Mucosa of descending colon (tissue), 3 donors: Measurements from ENCODE around the gene TEX29. TPM values are rescaled to one million over a fixed set of nuclear protein-coding genes. Genes with fewer than 3 reads are reported as not detected.

Experiments
- ATAC-seq: fragments of 200-7000 bp; cut with Tn5 transposase; one replicate; pipeline ENCODE4 v1.9.1; 2020; ENCODE audit warnings: mild to moderate bottlenecking, moderate library complexity
- DNase-seq, 3 donors: peaks; one replicate each; pipeline ENCODE4 v3.0.0-alpha.2; 2020
- H3K36me3 ChIP-seq: fragments of 200-600 bp; one replicate; pipeline ENCODE4 v1.8.0; 2021; ENCODE audit warnings: low read depth, mild to moderate bottlenecking
- H3K4me1 ChIP-seq: fragments of 200-600 bp; one replicate; pipeline ENCODE4 v1.8.0; 2021; ENCODE audit warnings: low read depth, mild to moderate bottlenecking
- H3K4me3 ChIP-seq: fragments of 200-600 bp; one replicate; pipeline ENCODE4 v1.8.0; 2021; ENCODE audit warnings: mild to moderate bottlenecking
- H3K9me3 ChIP-seq: fragments of 200-600 bp; one replicate; pipeline ENCODE4 v1.8.0; 2021; ENCODE audit warnings: mild to moderate bottlenecking
- intact Hi-C, 2 donors: fragments of 100-400 bp; cut with DNase I in 1 of 2; cut with micrococcal nuclease in 1 of 2; formaldehyde crosslinking; loops; one replicate each; pipeline versions ENCODE4 v1.11.0 to v1.11.1; 2022; cut with DNase I, micrococcal nuclease
- total RNA-seq, 3 donors: library from RNA; stranded (reverse); fragmentation: NEBNext Ultra II Directional in 2 of 3; extraction: Animal tissue kit (Norgen Biotek cat#: 25700) in 2 of 3; gene quantifications; one replicate each; pipeline versions ENCODE4 v1.2.1 to v1.2.4, GENCODE V29; 2021 to 2023
- TF ChIP-seq, protein P1 (sequence below): fragments of 200-600 bp; IDR thresholded peaks from one replicate; pipeline ENCODE4 v1.8.0; 2022; ENCODE audit warnings: antibody characterized with exemption, mild to moderate bottlenecking
- donor health status: DM: no; HTN: no; CAD: no; lungs with moderate emphysema.
- donor health status: DM: no; HTN: no; CAD: no.
- donor health status: DM: no; HTN: yes; CAD: no.

Gene TEX29
- total RNA-seq, 3 donors from 2014 or later: 0.55 to 0.63 TPM; not detected in 1

DNA sequence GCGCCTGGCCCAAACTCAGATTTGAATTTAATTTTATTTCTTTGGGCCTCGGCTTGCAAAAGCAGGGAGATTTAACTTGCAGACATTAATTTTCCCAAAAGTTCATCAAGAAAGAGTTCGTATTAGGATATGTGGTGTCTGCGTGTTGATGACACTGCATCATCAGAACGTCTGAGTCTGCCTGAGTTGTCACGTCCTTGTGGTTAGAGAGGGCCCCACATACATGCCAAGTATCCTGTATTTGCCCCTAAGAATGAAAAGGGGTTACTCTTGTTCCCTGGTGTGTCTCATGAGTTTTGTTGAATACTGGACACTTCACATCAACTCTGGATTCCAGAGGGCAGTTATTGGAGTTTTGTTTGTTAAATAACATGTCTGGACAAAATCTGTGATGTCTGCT, 5.6 kb upstream of the TEX29 start:
- no peaks in the 10 kb centered on the region for H3K36me3 ChIP-seq
- TF ChIP-seq, protein P1, sequence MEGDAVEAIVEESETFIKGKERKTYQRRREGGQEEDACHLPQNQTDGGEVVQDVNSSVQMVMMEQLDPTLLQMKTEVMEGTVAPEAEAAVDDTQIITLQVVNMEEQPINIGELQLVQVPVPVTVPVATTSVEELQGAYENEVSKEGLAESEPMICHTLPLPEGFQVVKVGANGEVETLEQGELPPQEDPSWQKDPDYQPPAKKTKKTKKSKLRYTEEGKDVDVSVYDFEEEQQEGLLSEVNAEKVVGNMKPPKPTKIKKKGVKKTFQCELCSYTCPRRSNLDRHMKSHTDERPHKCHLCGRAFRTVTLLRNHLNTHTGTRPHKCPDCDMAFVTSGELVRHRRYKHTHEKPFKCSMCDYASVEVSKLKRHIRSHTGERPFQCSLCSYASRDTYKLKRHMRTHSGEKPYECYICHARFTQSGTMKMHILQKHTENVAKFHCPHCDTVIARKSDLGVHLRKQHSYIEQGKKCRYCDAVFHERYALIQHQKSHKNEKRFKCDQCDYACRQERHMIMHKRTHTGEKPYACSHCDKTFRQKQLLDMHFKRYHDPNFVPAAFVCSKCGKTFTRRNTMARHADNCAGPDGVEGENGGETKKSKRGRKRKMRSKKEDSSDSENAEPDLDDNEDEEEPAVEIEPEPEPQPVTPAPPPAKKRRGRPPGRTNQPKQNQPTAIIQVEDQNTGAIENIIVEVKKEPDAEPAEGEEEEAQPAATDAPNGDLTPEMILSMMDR: no peak
- ATAC-seq (no peak), DNase-seq (no peak)
- H3K4me3 ChIP-seq: no peak overlapping the region
- no peaks in the 10 kb centered on the region for H3K4me1 ChIP-seq
- intact Hi-C loops: no loop called here
- H3K9me3 ChIP-seq: no peaks in the 10 kb centered on the region

DNA sequence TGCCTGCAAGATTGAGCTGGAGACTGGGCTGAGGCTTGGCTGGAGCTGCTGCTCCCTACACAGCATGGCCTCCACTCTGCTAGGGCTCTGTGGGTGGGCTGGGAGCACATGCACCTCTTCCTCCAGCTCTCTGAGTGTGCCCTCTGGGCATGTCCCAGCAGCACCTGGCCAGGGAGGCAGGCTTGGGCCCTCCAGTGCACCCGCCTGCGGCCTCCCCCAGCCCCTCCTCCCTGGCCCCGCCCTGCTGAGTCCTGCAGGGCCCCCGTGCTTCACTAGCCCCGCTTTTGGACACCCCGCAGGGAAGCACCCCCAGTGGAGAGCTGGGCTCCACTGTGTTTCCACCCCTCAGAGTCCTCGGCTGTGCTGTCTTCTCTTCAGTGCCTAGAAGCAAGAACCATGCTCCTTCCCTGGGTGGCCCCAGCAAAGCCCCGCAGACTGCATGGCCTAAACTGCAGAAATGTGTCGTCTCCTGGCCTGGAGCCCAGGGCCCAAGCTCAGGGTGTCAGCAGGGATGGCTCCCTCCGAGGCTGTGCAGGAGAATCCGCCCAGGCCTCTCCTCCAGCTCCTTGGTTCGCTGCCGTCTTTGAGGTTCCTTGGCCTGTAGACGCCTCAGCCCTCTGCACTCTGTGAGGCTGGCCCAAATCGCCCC, 5.0 kb upstream of the TEX29 start:
- no peaks in the 10 kb centered on the region for H3K4me1 ChIP-seq
- H3K36me3 ChIP-seq: no peaks in the 10 kb centered on the region
- TF ChIP-seq, protein P1: no peak
- intact Hi-C loops: no loop called here
- ATAC-seq (no peak), DNase-seq (no peak)
- no peak overlapping the region for H3K4me3 ChIP-seq
- H3K9me3 ChIP-seq: no peaks in the 10 kb centered on the region

DNA sequence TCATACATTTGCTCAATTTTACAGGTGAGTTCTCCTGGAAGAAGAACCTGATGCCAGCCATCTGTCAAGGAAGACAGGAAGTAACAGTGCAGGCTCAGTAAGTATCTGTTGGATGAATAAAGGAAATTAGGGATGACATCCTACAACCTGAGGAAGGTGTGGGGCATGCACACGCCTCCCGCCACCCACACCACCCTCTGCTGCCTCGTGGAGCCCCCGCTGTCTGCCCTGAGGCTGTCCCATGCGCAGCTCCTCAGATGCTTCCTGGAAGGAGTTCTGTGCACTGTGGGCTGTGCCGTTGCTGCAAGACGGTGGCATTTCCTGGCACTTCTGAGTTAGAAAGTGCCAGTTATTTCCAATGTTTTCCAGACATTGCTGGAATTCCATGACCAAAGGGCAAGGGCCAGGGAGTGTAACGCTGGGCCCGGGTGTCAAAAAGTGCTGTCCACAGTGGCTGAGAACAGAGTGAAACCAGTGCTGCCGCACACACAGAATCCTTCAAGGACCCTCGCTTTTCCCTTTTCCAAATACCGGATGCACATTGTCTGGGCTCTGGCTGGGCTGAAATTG, 4.2 kb upstream of the TEX29 start:
- ATAC-seq (no peak), DNase-seq (no peak)
- intact Hi-C loops: no loop called here
- H3K36me3 ChIP-seq: no peaks in the 10 kb centered on the region
- TF ChIP-seq, protein P1: no peak
- no peaks in the 10 kb centered on the region for H3K4me1 ChIP-seq
- no peak overlapping the region for H3K4me3 ChIP-seq
- no peaks in the 10 kb centered on the region for H3K9me3 ChIP-seq

DNA sequence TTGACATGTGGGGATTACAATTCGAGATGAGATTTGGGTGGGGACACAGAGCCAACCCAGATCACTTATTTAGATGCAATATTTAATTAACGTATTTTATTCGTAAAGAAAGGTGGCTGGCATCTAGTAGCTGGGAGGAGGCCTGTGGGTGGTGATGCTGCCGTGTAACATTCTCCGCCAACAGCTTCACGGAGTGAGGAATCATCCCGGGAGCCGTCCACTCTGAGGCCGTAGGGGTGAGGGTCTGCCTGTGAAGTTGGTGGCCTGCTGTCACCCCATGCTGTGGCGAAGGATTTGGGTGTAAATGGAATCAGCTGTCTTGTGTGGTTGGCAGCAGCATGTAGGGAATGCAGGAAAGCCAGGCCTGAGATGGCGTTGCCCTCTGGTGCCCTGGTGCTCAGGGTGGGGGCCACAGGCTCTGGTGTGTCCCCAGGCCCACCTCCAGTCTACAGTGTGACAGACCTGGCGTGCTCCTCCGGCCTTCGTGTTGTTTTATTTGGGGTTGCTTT, 3.3 kb upstream of the TEX29 start:
- ATAC-seq (no peak), DNase-seq (no peak)
- Histone ChIP-seq H3K36me3 (no peaks in the 10 kb centered on the region), H3K4me1 (no peaks in the 10 kb centered on the region), H3K4me3 (no peak overlapping the region), H3K9me3 (no peaks in the 10 kb centered on the region)
- intact Hi-C loops: no loop called here
- TF ChIP-seq, protein P1: no peak

DNA sequence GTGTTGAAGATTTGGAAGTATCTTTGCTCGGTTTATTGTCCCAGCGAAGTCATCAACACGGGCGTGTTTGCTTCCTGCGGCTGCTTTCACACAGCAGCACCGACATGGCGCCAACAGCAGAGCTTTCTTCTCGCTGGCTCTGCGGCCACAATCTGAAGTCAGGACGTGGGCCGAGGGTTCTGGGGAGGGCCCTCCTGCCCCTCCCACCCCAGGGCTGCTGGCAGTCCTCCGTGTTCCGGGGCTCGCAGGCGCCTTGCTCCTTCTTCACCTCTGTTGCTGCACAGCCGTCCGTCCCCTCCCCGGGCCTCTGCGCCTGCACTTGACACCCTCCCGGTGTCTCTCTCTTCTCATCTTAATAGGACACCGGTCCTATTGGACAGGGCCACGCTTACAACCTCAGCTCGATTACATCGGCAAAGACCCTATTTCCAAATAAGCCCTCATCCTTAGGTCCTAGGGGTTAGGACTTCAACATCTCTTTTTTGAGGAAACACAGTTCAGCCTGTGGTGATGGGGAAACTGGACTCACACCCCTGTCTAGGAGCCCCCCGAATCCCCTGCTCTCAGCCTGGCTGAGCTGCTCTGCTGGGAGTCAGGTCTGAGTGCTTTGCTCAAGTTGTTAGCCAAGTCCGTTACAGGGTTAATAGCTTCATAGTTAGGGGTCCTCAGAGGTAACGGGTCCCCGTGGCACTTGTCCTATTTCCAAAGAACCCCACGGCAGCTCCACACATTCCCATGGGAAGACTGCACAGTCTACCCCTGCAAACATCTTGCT, 2.7 kb upstream of the TEX29 start:
- Histone ChIP-seq H3K36me3 (no peaks in the 10 kb centered on the region), H3K4me3 (no peak overlapping the region), H3K4me1 (no peaks in the 10 kb centered on the region), H3K9me3 (no peaks in the 10 kb centered on the region)
- ATAC-seq: no peak
- intact Hi-C loops: no loop called here
- DNase-seq: no peak
- TF ChIP-seq, protein P1: no peak
